WTC11 (cell line): ENCODE measurements around the gene PNMA6E.

ENCODE experiments used
- CTCF ChIP-seq: fragments of 200-600 bp; IDR thresholded peaks from 2 replicates; pipeline ENCODE4 v1.8.0; 2022; ENCODE audit warnings: antibody characterized with exemption
- MAX ChIP-seq: sonication (generic); formaldehyde crosslinking; IDR thresholded peaks from 2 replicates; pipeline ENCODE4 v1.8.0; 2022; ENCODE audit warnings: mild to moderate bottlenecking, missing genetic modification reagents
- NFYB ChIP-seq: sonication (generic); formaldehyde crosslinking; conservative IDR thresholded peaks from 2 replicates; pipeline ENCODE4 v1.8.0; 2022; ENCODE audit warnings: low read depth, missing genetic modification reagents
- NR3C1 ChIP-seq: sonication (generic); formaldehyde crosslinking; conservative IDR thresholded peaks from 2 replicates; pipeline ENCODE4 v1.8.1; 2023; ENCODE audit warnings: low read depth, mild to moderate bottlenecking, missing genetic modification reagents
- TF ChIP-seq, protein P1 (sequence below): sonication (generic); formaldehyde crosslinking; IDR thresholded peaks from 2 replicates; pipeline ENCODE4 v1.8.1; 2022; ENCODE audit warnings: low read depth, missing genetic modification reagents, borderline replicate concordance
- TF ChIP-seq, protein P2 (sequence below): sonication (generic); formaldehyde crosslinking; IDR thresholded peaks from 2 replicates; pipeline ENCODE4 v1.8.1; 2023; ENCODE audit warnings: mild to moderate bottlenecking, moderate library complexity, missing genetic modification reagents

DNA sequence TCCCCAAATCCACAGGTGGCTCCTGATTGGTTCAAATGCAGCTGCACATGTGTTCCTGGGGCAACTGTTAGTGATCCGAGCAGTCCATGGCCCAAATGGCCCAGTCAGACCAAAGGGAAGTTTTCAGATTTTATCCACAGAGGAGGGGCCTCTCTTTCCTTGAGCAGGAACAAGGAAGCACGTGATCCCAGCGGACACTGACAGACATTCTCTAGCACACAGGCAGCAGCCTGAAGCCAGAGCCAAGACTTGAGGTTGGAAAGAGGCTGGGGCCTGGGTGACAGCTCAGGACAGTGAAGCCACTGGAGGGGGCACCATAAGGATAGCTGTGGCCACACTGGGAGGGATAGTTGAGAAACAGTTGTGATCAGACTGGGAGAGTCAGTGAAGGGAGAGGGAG, 6.6 kb upstream of the PNMA6E start:
- TF ChIP-seq CTCF (no peak), MAX (CRISPR knock-in tag) (no peak), NR3C1 (CRISPR knock-in tag) (no peak), NFYB (no peak)
- TF ChIP-seq, protein P1, sequence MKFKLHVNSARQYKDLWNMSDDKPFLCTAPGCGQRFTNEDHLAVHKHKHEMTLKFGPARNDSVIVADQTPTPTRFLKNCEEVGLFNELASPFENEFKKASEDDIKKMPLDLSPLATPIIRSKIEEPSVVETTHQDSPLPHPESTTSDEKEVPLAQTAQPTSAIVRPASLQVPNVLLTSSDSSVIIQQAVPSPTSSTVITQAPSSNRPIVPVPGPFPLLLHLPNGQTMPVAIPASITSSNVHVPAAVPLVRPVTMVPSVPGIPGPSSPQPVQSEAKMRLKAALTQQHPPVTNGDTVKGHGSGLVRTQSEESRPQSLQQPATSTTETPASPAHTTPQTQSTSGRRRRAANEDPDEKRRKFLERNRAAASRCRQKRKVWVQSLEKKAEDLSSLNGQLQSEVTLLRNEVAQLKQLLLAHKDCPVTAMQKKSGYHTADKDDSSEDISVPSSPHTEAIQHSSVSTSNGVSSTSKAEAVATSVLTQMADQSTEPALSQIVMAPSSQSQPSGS (CRISPR knock-in tag) = no peak
- TF ChIP-seq, protein P2, sequence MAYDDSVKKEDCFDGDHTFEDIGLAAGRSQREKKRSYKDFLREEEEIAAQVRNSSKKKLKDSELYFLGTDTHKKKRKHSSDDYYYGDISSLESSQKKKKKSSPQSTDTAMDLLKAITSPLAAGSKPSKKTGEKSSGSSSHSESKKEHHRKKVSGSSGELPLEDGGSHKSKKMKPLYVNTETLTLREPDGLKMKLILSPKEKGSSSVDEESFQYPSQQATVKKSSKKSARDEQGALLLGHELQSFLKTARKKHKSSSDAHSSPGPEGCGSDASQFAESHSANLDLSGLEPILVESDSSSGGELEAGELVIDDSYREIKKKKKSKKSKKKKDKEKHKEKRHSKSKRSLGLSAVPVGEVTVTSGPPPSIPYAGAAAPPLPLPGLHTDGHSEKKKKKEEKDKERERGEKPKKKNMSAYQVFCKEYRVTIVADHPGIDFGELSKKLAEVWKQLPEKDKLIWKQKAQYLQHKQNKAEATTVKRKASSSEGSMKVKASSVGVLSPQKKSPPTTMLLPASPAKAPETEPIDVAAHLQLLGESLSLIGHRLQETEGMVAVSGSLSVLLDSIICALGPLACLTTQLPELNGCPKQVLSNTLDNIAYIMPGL (CRISPR knock-in tag) = no peak
